SU-DHL-6 (cell line): ENCODE data around the gene RNF17.

Source experiments
- H2AFZ ChIP-seq: fragments of 200-600 bp; sonication (generic); 2 replicates; pipeline ENCODE4 v1.6.1; 2014; ENCODE audit warnings: low read depth, mild to moderate bottlenecking, moderate library complexity, mixed read lengths, antibody characterized with exemption, low read length; ENCODE audit not compliant: severe bottlenecking
- H3F3A ChIP-seq: fragments of 200-600 bp; shearing (Covaris generic); 2 replicates; pipeline ENCODE4 v1.6.0; 2016; ENCODE audit warnings: antibody characterized with exemption, mild to moderate bottlenecking; ENCODE audit not compliant: insufficient read depth
- H3K27ac ChIP-seq: fragments of 200-600 bp; sonication (generic); 2 replicates; pipeline ENCODE4 v1.5.1; 2016; ENCODE audit warnings: low read depth, mild to moderate bottlenecking, low read length, moderate library complexity, mixed read lengths
- H3K27me3 ChIP-seq: fragments of 200-600 bp; sonication (generic), shearing (Covaris generic); 2 replicates; pipeline ENCODE4 v1.6.0; 2014; ENCODE audit warnings: mild to moderate bottlenecking, low read length
- H3K36me3 ChIP-seq: fragments of 200-600 bp; sonication (generic); 2 replicates; pipeline ENCODE4 v1.6.1; 2014; ENCODE audit warnings: mild to moderate bottlenecking, low read length, mixed read lengths
- H3K4me2 ChIP-seq: fragments of 300-600, 200-600 bp; shearing (Covaris generic), sonication (generic); 2 replicates; pipeline ENCODE4 v1.6.0; 2014; ENCODE audit warnings: low read length, low read depth, mild to moderate bottlenecking; ENCODE audit not compliant: poor library complexity, severe bottlenecking
- H3K4me3 ChIP-seq: fragments of 200-600 bp; sonication (generic); 2 replicates; pipeline ENCODE4 v1.5.1; 2014; ENCODE audit warnings: antibody characterized with exemption, low read length, mild to moderate bottlenecking, mixed read lengths; ENCODE audit not compliant: insufficient read depth, poor library complexity, severe bottlenecking
- H3K79me2 ChIP-seq: fragments of 200-600 bp; sonication (generic); 2 replicates; pipeline ENCODE4 v1.6.1; 2014; ENCODE audit warnings: mild to moderate bottlenecking, low read length, moderate library complexity; ENCODE audit not compliant: insufficient read depth
- H3K9ac ChIP-seq: fragments of 200-600 bp; sonication (generic); 2 replicates; pipeline ENCODE4 v1.7.0; 2014; ENCODE audit warnings: mild to moderate bottlenecking, low read length
- H3K9me2 ChIP-seq: fragments of 200-600 bp; sonication (generic); replicated peaks from 2 replicates; pipeline ENCODE4 v1.6.1; 2014; ENCODE audit warnings: low read length; ENCODE audit not compliant: insufficient read depth
- H3K9me3 ChIP-seq: fragments of 200-600 bp; sonication (generic); 2 replicates; pipeline ENCODE4 v1.6.1; 2014; ENCODE audit warnings: low read length, mixed read lengths; ENCODE audit not compliant: insufficient read depth
- H4K20me1 ChIP-seq: fragments of 200-600 bp; sonication (generic); 2 replicates; pipeline ENCODE4 v1.6.1; 2014; ENCODE audit warnings: low read depth, mild to moderate bottlenecking, antibody characterized with exemption, low read length, moderate library complexity, mixed read lengths
- CTCF ChIP-seq: fragments of 200-600 bp; sonication (generic); IDR thresholded peaks from one replicate; pipeline ENCODE4 v1.5.1; 2017; ENCODE audit warnings: antibody characterized with exemption, mild to moderate bottlenecking, low read length, moderate library complexity; ENCODE audit not compliant: insufficient read depth, poor library complexity, severe bottlenecking
- EZH2phosphoT487 ChIP-seq: fragments of 200-600 bp; sonication (generic), shearing (Covaris generic); conservative IDR thresholded peaks from 2 replicates; pipeline ENCODE4 v1.6.1; 2018; ENCODE audit warnings: mild to moderate bottlenecking, antibody characterized with exemption, low read length, moderate library complexity, mixed read lengths

RNF17 gene

GRCh38 chr13:24745516-24745860 lies 18.5 kb upstream of the RNF17 start:
- H3F3A ChIP-seq: no peaks in the 10 kb centered on the region
- no peak overlapping the region for H3K4me3 ChIP-seq
- no peak overlapping the region for H3K27ac ChIP-seq
- H2AFZ ChIP-seq: no peak overlapping the region
- H3K36me3 ChIP-seq: no peaks in the 10 kb centered on the region
- H3K9ac ChIP-seq: no peak overlapping the region
- no peaks in the 10 kb centered on the region for H3K9me2 ChIP-seq
- TF ChIP-seq CTCF (no peak), EZH2phosphoT487 (no peak)
- no peaks in the 10 kb centered on the region for H4K20me1 ChIP-seq
- H3K27me3 ChIP-seq: no peaks in the 10 kb centered on the region
- H3K4me2 ChIP-seq: no peak overlapping the region
- H3K9me3 ChIP-seq: no peaks in the 10 kb centered on the region
- no peaks in the 10 kb centered on the region for H3K79me2 ChIP-seq

- Histone ChIP-seq H3K79me2 (no peaks in the 10 kb centered on the region), H4K20me1 (no peaks in the 10 kb centered on the region), H3K9ac (no peak overlapping the region), H3F3A (no peaks in the 10 kb centered on the region), H3K4me2 (no peak overlapping the region), H3K27me3 (no peaks in the 10 kb centered on the region), H3K27ac (no peak overlapping the region), H3K9me2 (no peaks in the 10 kb centered on the region), H3K4me3 (no peak overlapping the region), H3K36me3 (no peaks in the 10 kb centered on the region), H2AFZ (no peak overlapping the region), H3K9me3 (no peaks in the 10 kb centered on the region)
- TF ChIP-seq CTCF: no peak
- TF ChIP-seq EZH2phosphoT487: no peak
Observed at GRCh38 chr13:24745861-24746617, 17.9 kb upstream of the RNF17 start.

GRCh38 chr13:24746618-24747247 lies 17.2 kb upstream of the RNF17 start:
- Histone ChIP-seq H3K4me3 (no peak overlapping the region), H2AFZ (no peak overlapping the region), H3K36me3 (no peaks in the 10 kb centered on the region), H3K27me3 (no peaks in the 10 kb centered on the region), H4K20me1 (no peaks in the 10 kb centered on the region), H3K79me2 (no peaks in the 10 kb centered on the region), H3K9me2 (no peaks in the 10 kb centered on the region), H3K4me2 (no peak overlapping the region), H3K27ac (no peak overlapping the region), H3K9me3 (no peaks in the 10 kb centered on the region), H3F3A (no peaks in the 10 kb centered on the region), H3K9ac (no peak overlapping the region)
- TF ChIP-seq EZH2phosphoT487: no peak
- TF ChIP-seq CTCF: no peak
